HepG2 (cell line): ENCODE results near the gene TXN. TPM values are rescaled to one million over a fixed set of nuclear protein-coding genes. Genes with fewer than 3 reads are reported as not detected.

ENCODE experiments used
- KLF9 ChIP-seq: IDR thresholded peaks from 2 replicates; pipeline ENCODE4 v1.6.1; 2016; ENCODE audit warnings: low read depth
- MAX ChIP-seq: IDR thresholded peaks from 2 replicates; pipeline ENCODE4 v1.6.1; 2012; ENCODE audit warnings: inconsistent platforms
- SMAD1 ChIP-seq: sonication (generic); formaldehyde crosslinking; IDR thresholded peaks from 2 replicates; pipeline ENCODE4 v1.4.0; 2020; ENCODE audit warnings: missing genetic modification reagents, low read depth, mild to moderate bottlenecking, borderline replicate concordance
- SMYD3 ChIP-seq: sonication (generic); formaldehyde crosslinking; IDR thresholded peaks from 2 replicates; pipeline ENCODE4 v1.8.1; 2023; ENCODE audit warnings: mild to moderate bottlenecking, missing genetic modification reagents
- TMF1 ChIP-seq: sonication (generic); formaldehyde crosslinking; IDR thresholded peaks from 2 replicates; pipeline ENCODE4 v1.8.1; 2022; ENCODE audit warnings: low read depth, missing genetic modification reagents
- ZBTB20 ChIP-seq: sonication (generic); formaldehyde crosslinking; IDR thresholded peaks from 2 replicates; pipeline ENCODE4 v1.8.1; 2023; ENCODE audit warnings: missing genetic modification reagents, low read depth, mild to moderate bottlenecking, borderline replicate concordance
- ZIK1 ChIP-seq: sonication (generic); formaldehyde crosslinking; IDR thresholded peaks from 2 replicates; pipeline ENCODE4 v1.5.0; 2020; ENCODE audit warnings: mild to moderate bottlenecking, low read depth, missing genetic modification reagents, borderline replicate concordance
- ZNF30 ChIP-seq: sonication (generic); formaldehyde crosslinking; IDR thresholded peaks from 2 replicates; pipeline ENCODE4 v1.5.0; 2020; ENCODE audit warnings: mild to moderate bottlenecking, missing genetic modification reagents
- ZNF543 ChIP-seq: sonication (generic); formaldehyde crosslinking; IDR thresholded peaks from 2 replicates; pipeline ENCODE4 v1.4.0; 2020; ENCODE audit warnings: mild to moderate bottlenecking, missing genetic modification reagents
- ZNF562 ChIP-seq: sonication (generic); formaldehyde crosslinking; IDR thresholded peaks from 2 replicates; pipeline ENCODE4 v1.8.0; 2022; ENCODE audit warnings: missing genetic modification reagents, borderline replicate concordance
- ZNF564 ChIP-seq: sonication (generic); formaldehyde crosslinking; IDR thresholded peaks from 2 replicates; pipeline ENCODE4 v1.8.1; 2023; ENCODE audit warnings: mild to moderate bottlenecking, missing genetic modification reagents
- ZNF747 ChIP-seq: sonication (generic); formaldehyde crosslinking; IDR thresholded peaks from 2 replicates; pipeline ENCODE4 v1.8.1; 2023; ENCODE audit warnings: missing genetic modification reagents, mild to moderate bottlenecking, borderline replicate concordance
- ZNF768 ChIP-seq: sonication (generic); formaldehyde crosslinking; IDR thresholded peaks from 2 replicates; pipeline ENCODE4 v1.4.0; 2020; ENCODE audit warnings: missing genetic modification reagents
- ZNF782 ChIP-seq: sonication (generic); formaldehyde crosslinking; IDR thresholded peaks from 2 replicates; pipeline ENCODE4 v1.4.0; 2020; ENCODE audit warnings: missing genetic modification reagents, mild to moderate bottlenecking, borderline replicate concordance
- polyA plus RNA-seq, 8 experiments: library from polyadenylated mRNA; depleted of rRNA in 3 of 8; stranded (reverse) in 7 of 8; unstranded in 1 of 8; fragments of >200 nt; fragmentation: Illumina TruSeq in 4 of 8; extraction: Trizol in 4 of 8; gene quantifications; 2 replicates each; pipeline versions ENCODE4 v1.2.1 to v1.2.3, GENCODE V29; 2011 to 2016; ENCODE audit warnings: low read depth in 4 of 8, missing spikeins in 1 of 8, mixed read lengths in 1 of 8; ENCODE audit not compliant: insufficient read depth in 1 of 8
- total RNA-seq, 5 experiments: library from RNA; depleted of rRNA; stranded (reverse); fragments of >200 nt; fragmentation: Illumina TruSeq; extraction: Trizol; gene quantifications; 2 replicates each; pipeline ENCODE4 v1.2.3, GENCODE V29; 2016; ENCODE audit warnings: low read depth in 1 of 5
- TF ChIP-seq, protein P1 (sequence below): sonication (generic); formaldehyde crosslinking; IDR thresholded peaks from 2 replicates; pipeline ENCODE4 v1.4.0; 2020; ENCODE audit warnings: missing genetic modification reagents
- TF ChIP-seq, protein P2 (sequence below): sonication (generic); formaldehyde crosslinking; conservative IDR thresholded peaks from 2 replicates; pipeline ENCODE4 v1.8.0; 2022; ENCODE audit warnings: missing genetic modification reagents
- TF ChIP-seq, protein P3 (sequence below): conservative IDR thresholded peaks from 2 replicates; pipeline ENCODE4 v1.6.1; 2018; ENCODE audit warnings: missing genetic modification reagents
- TF ChIP-seq, protein P4 (sequence below): sonication (generic); formaldehyde crosslinking; IDR thresholded peaks from 2 replicates; pipeline ENCODE4 v1.4.0; 2020; ENCODE audit warnings: mild to moderate bottlenecking, missing genetic modification reagents

The TXN gene
- total and polyA plus RNA-seq, 2 of the 13 experiments (the other 11 are each of a cell fraction or from before 2014, with no cell fraction given) = 364 to 470 TPM

DNA sequence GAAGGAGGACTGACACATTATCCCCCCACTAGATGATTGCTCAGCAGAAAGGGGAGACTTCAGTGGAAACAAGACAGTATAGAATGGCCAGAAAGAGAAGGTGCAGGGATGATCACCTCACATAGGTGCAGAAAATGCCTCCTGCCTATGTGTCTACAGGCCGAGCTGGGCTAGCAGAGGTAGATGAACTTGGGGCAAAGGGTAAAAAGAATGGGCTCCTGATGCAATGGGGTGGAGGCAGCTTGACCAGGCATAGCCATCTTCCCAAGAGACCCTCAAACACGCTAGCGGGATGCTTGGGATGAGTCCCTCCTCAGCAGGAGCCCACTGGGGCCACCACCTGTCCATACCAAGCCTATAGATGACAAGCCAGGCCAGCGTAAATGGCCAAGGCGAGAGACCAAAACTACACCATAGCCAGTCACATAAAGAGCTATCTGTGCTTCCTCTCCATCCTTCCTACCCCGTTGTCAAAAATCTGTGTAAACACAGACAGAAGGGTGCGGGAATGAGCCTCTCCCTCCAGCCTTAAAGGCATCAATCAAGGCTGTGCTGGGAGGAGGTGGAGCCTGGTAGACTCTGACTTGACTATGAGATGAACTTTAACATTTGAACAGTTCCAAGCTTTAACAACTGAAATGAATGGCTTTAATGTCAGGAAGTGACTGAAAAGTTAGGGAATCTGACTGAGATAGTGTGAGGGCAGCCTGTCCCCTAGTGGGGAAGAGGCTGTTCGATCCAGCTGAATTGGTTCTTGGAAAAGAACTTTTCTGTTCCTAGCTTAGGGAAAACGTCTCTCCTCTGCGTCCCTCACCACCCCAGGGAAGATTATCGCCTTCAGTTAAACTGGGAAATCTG lies 58.7 kb downstream of the TXN start (continued):
- TF ChIP-seq, protein P1, sequence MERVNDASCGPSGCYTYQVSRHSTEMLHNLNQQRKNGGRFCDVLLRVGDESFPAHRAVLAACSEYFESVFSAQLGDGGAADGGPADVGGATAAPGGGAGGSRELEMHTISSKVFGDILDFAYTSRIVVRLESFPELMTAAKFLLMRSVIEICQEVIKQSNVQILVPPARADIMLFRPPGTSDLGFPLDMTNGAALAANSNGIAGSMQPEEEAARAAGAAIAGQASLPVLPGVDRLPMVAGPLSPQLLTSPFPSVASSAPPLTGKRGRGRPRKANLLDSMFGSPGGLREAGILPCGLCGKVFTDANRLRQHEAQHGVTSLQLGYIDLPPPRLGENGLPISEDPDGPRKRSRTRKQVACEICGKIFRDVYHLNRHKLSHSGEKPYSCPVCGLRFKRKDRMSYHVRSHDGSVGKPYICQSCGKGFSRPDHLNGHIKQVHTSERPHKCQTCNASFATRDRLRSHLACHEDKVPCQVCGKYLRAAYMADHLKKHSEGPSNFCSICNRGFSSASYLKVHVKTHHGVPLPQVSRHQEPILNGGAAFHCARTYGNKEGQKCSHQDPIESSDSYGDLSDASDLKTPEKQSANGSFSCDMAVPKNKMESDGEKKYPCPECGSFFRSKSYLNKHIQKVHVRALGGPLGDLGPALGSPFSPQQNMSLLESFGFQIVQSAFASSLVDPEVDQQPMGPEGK (CRISPR knock-in tag) = no peak; the same call in 1 of the 2 replicates
- TF ChIP-seq SMAD1 (CRISPR knock-in tag) = no peak
- TF ChIP-seq SMYD3 (CRISPR knock-in tag) = no peak
- TF ChIP-seq ZIK1 = no peak
- TF ChIP-seq ZNF30 = no peak
- no peak for TF ChIP-seq TMF1 (CRISPR knock-in tag)
- no peak for TF ChIP-seq ZNF562 (CRISPR knock-in tag)
- no peak for TF ChIP-seq KLF9
- peak; percentile 52; the same call in 1 of the 2 replicates for TF ChIP-seq ZNF747 (CRISPR knock-in tag)
- no peak for TF ChIP-seq ZNF543 (CRISPR knock-in tag)
- TF ChIP-seq, protein P2, sequence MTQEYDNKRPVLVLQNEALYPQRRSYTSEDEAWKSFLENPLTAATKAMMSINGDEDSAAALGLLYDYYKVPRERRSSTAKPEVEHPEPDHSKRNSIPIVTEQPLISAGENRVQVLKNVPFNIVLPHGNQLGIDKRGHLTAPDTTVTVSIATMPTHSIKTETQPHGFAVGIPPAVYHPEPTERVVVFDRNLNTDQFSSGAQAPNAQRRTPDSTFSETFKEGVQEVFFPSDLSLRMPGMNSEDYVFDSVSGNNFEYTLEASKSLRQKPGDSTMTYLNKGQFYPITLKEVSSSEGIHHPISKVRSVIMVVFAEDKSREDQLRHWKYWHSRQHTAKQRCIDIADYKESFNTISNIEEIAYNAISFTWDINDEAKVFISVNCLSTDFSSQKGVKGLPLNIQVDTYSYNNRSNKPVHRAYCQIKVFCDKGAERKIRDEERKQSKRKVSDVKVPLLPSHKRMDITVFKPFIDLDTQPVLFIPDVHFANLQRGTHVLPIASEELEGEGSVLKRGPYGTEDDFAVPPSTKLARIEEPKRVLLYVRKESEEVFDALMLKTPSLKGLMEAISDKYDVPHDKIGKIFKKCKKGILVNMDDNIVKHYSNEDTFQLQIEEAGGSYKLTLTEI (CRISPR knock-in tag) = no peak
- no peak for TF ChIP-seq ZNF564 (CRISPR knock-in tag)
- TF ChIP-seq, protein P3, sequence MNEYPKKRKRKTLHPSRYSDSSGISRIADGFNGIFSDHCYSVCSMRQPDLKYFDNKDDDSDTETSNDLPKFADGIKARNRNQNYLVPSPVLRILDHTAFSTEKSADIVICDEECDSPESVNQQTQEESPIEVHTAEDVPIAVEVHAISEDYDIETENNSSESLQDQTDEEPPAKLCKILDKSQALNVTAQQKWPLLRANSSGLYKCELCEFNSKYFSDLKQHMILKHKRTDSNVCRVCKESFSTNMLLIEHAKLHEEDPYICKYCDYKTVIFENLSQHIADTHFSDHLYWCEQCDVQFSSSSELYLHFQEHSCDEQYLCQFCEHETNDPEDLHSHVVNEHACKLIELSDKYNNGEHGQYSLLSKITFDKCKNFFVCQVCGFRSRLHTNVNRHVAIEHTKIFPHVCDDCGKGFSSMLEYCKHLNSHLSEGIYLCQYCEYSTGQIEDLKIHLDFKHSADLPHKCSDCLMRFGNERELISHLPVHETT (CRISPR knock-in tag) = no peak
- TF ChIP-seq ZNF782 = no peak
- TF ChIP-seq ZBTB20 (CRISPR knock-in tag) = peak; percentile 62; the same call in 1 of the 2 replicates
- TF ChIP-seq, protein P4, sequence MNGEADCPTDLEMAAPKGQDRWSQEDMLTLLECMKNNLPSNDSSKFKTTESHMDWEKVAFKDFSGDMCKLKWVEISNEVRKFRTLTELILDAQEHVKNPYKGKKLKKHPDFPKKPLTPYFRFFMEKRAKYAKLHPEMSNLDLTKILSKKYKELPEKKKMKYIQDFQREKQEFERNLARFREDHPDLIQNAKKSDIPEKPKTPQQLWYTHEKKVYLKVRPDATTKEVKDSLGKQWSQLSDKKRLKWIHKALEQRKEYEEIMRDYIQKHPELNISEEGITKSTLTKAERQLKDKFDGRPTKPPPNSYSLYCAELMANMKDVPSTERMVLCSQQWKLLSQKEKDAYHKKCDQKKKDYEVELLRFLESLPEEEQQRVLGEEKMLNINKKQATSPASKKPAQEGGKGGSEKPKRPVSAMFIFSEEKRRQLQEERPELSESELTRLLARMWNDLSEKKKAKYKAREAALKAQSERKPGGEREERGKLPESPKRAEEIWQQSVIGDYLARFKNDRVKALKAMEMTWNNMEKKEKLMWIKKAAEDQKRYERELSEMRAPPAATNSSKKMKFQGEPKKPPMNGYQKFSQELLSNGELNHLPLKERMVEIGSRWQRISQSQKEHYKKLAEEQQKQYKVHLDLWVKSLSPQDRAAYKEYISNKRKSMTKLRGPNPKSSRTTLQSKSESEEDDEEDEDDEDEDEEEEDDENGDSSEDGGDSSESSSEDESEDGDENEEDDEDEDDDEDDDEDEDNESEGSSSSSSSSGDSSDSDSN (CRISPR knock-in tag) = peak; percentile 24; the same call in 1 of the 2 replicates
- TF ChIP-seq ZNF768 (CRISPR knock-in tag) = no peak
- 0 out of 2 replicates have a peak, but pooled peaks have one; percentile 16 for TF ChIP-seq MAX
